GM12878 (cell line): ENCODE data around the gene NFS1. TPM values are rescaled to one million over a fixed set of nuclear protein-coding genes. Genes with fewer than 3 reads are reported as not detected.

Experiments used
- ATAC-seq: fragments of 200-7000 bp; cut with Tn5 transposase; 3 replicates; pipeline ENCODE4 v1.9.1; 2020; ENCODE audit warnings: mild to moderate bottlenecking, moderate library complexity
- BruUV-seq: library from RNA; stranded (reverse); fragments of 400-500 nt; replicated peaks from 2 replicates; lab custom pipeline; 2021; lab: Mats Ljungman, UMichigan
- CTCF ChIA-PET: fragments of 300-600 bp; sonication (Branson Sonifier 250); formaldehyde crosslinking; extraction: SDS; loops from one replicate; lab custom pipeline; 2021; ENCODE audit warnings: inconsistent platforms; lab: Yijun Ruan, JAX
- POLR2A ChIA-PET: fragments of 350-600 bp; formaldehyde crosslinking; extraction: SDS; loops from one replicate; lab custom pipeline; 2021; ENCODE audit warnings: inconsistent platforms; lab: Charles Lee
- RAD21 ChIA-PET: fragments of 300-600 bp; sonication (Branson Sonifier 250); formaldehyde crosslinking; loops from one replicate; lab custom pipeline; 2023; ENCODE audit warnings: antibody characterized with exemption; ENCODE audit not compliant: unreplicated experiment; lab: Charles Lee
- SMC1A ChIA-PET: fragments of 300-600 bp; sonication (Branson Sonifier 250); formaldehyde crosslinking; loops from one replicate; lab custom pipeline; 2023; ENCODE audit not compliant: unreplicated experiment, uncharacterized antibody; lab: Charles Lee
- DNase-seq: peaks from one replicate; pipeline ENCODE4 v3.0.0-alpha.2; 2011; ENCODE audit warnings: low read depth, low spot score
- FAIRE-seq: peaks from 3 replicates; lab custom pipeline; 2011; peaks lifted over from hg19 to GRCh38; lab: Jason Lieb, UNC
- H2AFZ ChIP-seq: 2 replicates; pipeline ENCODE4 v1.6.0; 2011; ENCODE audit warnings: low read depth, low read length, control low read depth; ENCODE audit not compliant: control insufficient read depth
- H3K27ac ChIP-seq: 2 replicates; pipeline ENCODE4 v1.5.1; 2011; ENCODE audit warnings: control low read depth; ENCODE audit not compliant: control insufficient read depth, insufficient read depth
- H3K27me3 ChIP-seq, 2 experiments: replicated peaks in 1 of 2; 2 replicates each; pipeline versions ENCODE4 v1.6.0 to v1.6.1; 2011; ENCODE audit warnings: low read length in 1 of 2; ENCODE audit not compliant: control insufficient read depth in 2 of 2, insufficient read depth in 2 of 2
- H3K36me3 ChIP-seq, 2 experiments: 2 replicates each; pipeline ENCODE4 v1.5.1; 2011; ENCODE audit warnings: low read length in 1 of 2; ENCODE audit not compliant: control insufficient read depth in 2 of 2, insufficient read depth in 2 of 2
- H3K4me1 ChIP-seq: 2 replicates; pipeline ENCODE4 v1.6.1; 2011; ENCODE audit warnings: mild to moderate bottlenecking, low read length, moderate library complexity, mixed read lengths; ENCODE audit not compliant: control insufficient read depth, insufficient read depth
- H3K4me2 ChIP-seq: 2 replicates; pipeline ENCODE4 v1.6.0; 2011; ENCODE audit warnings: control low read depth; ENCODE audit not compliant: control insufficient read depth, insufficient read depth
- H3K4me3 ChIP-seq: fragments of 200-600 bp; sonication (generic); 2 replicates; pipeline ENCODE4 v1.5.1; 2016
- H3K79me2 ChIP-seq: 2 replicates; pipeline ENCODE4 v1.6.0; 2011; ENCODE audit warnings: low read length; ENCODE audit not compliant: control insufficient read depth, insufficient read depth
- H3K9ac ChIP-seq: 2 replicates; pipeline ENCODE4 v1.8.0; 2011; ENCODE audit warnings: low read length, control low read depth, mixed read lengths; ENCODE audit not compliant: control insufficient read depth, insufficient read depth
- H3K9me3 ChIP-seq: replicated peaks from 3 replicates; pipeline ENCODE4 v1.5.1; 2011; ENCODE audit warnings: mild to moderate bottlenecking, low read length; ENCODE audit not compliant: control insufficient read depth, insufficient read depth
- H4K20me1 ChIP-seq: 2 replicates; pipeline ENCODE4 v1.6.0; 2011; ENCODE audit not compliant: control insufficient read depth, insufficient read depth
- BACH1 ChIP-seq: fragments of 450-650 bp; IDR thresholded peaks from 2 replicates; pipeline ENCODE4 v1.6.1; 2017; ENCODE audit warnings: mild to moderate bottlenecking, borderline replicate concordance
- CREM ChIP-seq: IDR thresholded peaks from 2 replicates; pipeline ENCODE4 v1.6.1; 2014; ENCODE audit warnings: antibody characterized with exemption, low read depth
- E2F8 ChIP-seq: fragments of 450-650 bp; IDR thresholded peaks from 2 replicates; pipeline ENCODE4 v1.6.1; 2018; ENCODE audit warnings: mild to moderate bottlenecking, low read depth, moderate library complexity; ENCODE audit not compliant: partially characterized antibody
- JUND ChIP-seq: IDR thresholded peaks from 2 replicates; pipeline ENCODE4 v1.6.1; 2012; ENCODE audit warnings: low read depth, mild to moderate bottlenecking, low read length, improper control_type of control experiment, moderate library complexity
- NBN ChIP-seq: fragments of 450-650 bp; IDR thresholded peaks from 2 replicates; pipeline ENCODE4 v1.6.1; 2016
- PAX8 ChIP-seq: fragments of 450-650 bp; IDR thresholded peaks from 2 replicates; pipeline ENCODE4 v1.6.1; 2017; ENCODE audit warnings: mild to moderate bottlenecking, moderate library complexity
- POLR2A ChIP-seq: IDR thresholded peaks from 2 replicates; pipeline ENCODE4 v1.6.1; 2011; ENCODE audit warnings: low read depth, mild to moderate bottlenecking, low read length
- POLR2AphosphoS2 ChIP-seq: IDR thresholded peaks from 2 replicates; pipeline ENCODE4 v1.6.1; 2011; ENCODE audit warnings: low read depth, mild to moderate bottlenecking, low read length, improper control_type of control experiment, moderate library complexity
- RELB ChIP-seq: fragments of 450-650 bp; IDR thresholded peaks from 2 replicates; pipeline ENCODE4 v1.6.1; 2017; ENCODE audit warnings: low read depth, mild to moderate bottlenecking, moderate library complexity
- SMAD5 ChIP-seq: IDR thresholded peaks from 2 replicates; pipeline ENCODE4 v1.6.1; 2016; ENCODE audit warnings: antibody characterized with exemption, low read depth
- SRF ChIP-seq, 2 experiments: IDR thresholded peaks; 2 replicates each; pipeline ENCODE4 v1.6.1; 2011; ENCODE audit warnings: low read depth in 2 of 2, low read length in 2 of 2, mild to moderate bottlenecking in 1 of 2, moderate library complexity in 1 of 2
- ZNF622 ChIP-seq: fragments of 450-650 bp; IDR thresholded peaks from 2 replicates; pipeline ENCODE4 v1.6.1; 2017; ENCODE audit warnings: mild to moderate bottlenecking, inconsistent platforms
- ZNF687 ChIP-seq: fragments of 450-650 bp; IDR thresholded peaks from 2 replicates; pipeline ENCODE4 v1.6.1; 2017; ENCODE audit warnings: mild to moderate bottlenecking, moderate library complexity
- WGBS: methylation state at CpG from one replicate; pipeline ENCODE4 v1.1.6; 2016; ENCODE audit warnings: low lambda C conversion rate; ENCODE audit not compliant: insufficient replicate concordance, insufficient coverage; ENCODE audit errors: missing lambda C conversion rate; 5-methylcytosine and 5-hydroxymethylcytosine counted together
- in situ Hi-C: fragments of 300-500 bp; cut with MboI; formaldehyde crosslinking; loops from 9 replicates; pipeline ENCODE4 v1.14.3; 2018; ENCODE audit warnings: mixed read lengths
- intact Hi-C: fragments of 100-400 bp; cut with micrococcal nuclease; formaldehyde crosslinking; loops from one replicate; pipeline ENCODE4 v1.14.2; 2022; ENCODE audit not compliant: unreplicated experiment
- polyA plus RNA-seq, 11 experiments: library from polyadenylated mRNA; depleted of rRNA in 4 of 11; unstranded in 6 of 11; stranded (reverse) in 5 of 11; fragments of >200 nt; fragmentation: Nextera tagmentation in 4 of 11; fragmentation: Illumina TruSeq in 1 of 11; extraction: Ambion mirVana in 4 of 11; extraction: Trizol in 1 of 11; gene quantifications; 1 replicate in 1 of 11; 2 replicates in 10 of 11; pipeline versions ENCODE4 v1.2.1 to v1.2.3, GENCODE V29; 2011 to 2016; ENCODE audit warnings: inconsistent platforms in 2 of 11, missing spikeins in 2 of 11, low read depth in 1 of 11
- total RNA-seq, 4 experiments: library from RNA; depleted of rRNA in 3 of 4; stranded (reverse); fragments of >200 nt in 3 of 4; fragmentation: Illumina TruSeq in 1 of 4; extraction: Trizol in 1 of 4; gene quantifications; 2 replicates each; pipeline versions ENCODE4 v1.2.1 to v1.2.3, GENCODE V29; 2013 to 2021

NFS1 gene
- total and polyA plus RNA-seq, 10 of the 15 experiments (the other 5 are each of a cell fraction or from before 2014, with no cell fraction given): 9.2 to 74.1 (median 38.6) TPM

GRCh38 chr20:35653893-35654292 lies 45.3 kb downstream of the NFS1 start (continued):
- TF ChIP-seq RELB (no peak), BACH1 (no peak), JUND (no peak), POLR2A (no peak; the same call in 1 of the 2 replicates), ZNF687 (no peak), POLR2AphosphoS2 (no peak), PAX8 (no peak)

GRCh38 chr20:35653430-35653734 lies 45.8 kb downstream of the NFS1 start:
- BruUV-seq: no TSS peak
- Histone ChIP-seq H3K27ac (no peak overlapping the region), H2AFZ (no peak overlapping the region), H3K9ac (no peak overlapping the region)
- intact Hi-C loops: no loop called here
- TF ChIP-seq SRF (IDR thresholded peaks at IDR 0.05; ENCODE audit: low read depth in 2 of 2, low read length in 2 of 2) (no peak), CREM (no peak), E2F8 (no peak), NBN (no peak), ZNF622 (no peak), SMAD5 (no peak)
- TF ChIP-seq, all 136 proteins: peak for 0
- Histone ChIP-seq H3K79me2 (peaks cover 82% of the 10 kb centered on the region), H3K4me2 (no peak overlapping the region), H3K4me3 (no peak overlapping the region), H3K9me3 (no peaks in the 10 kb centered on the region), H3K36me3 (peaks cover 19 to 30% of the 10 kb centered on the region in 2 experiments), H3K4me1 (no peaks in the 10 kb centered on the region), H3K27me3 (no peaks in the 10 kb centered on the region), H4K20me1 (peaks cover 9% of the 10 kb centered on the region)
- RAD21 ChIA-PET: interaction anchor here (0.6 kb wide), 1 partner anchor 74 kb away, joined by 3 read pairs; no protein-coding TSS in a partner anchor
- FAIRE-seq (no peak), DNase-seq (no peak), ATAC-seq (no peak)
- POLR2A ChIA-PET: interaction anchor here (0.7 kb wide), 1 partner anchor 89 kb away, joined by 3 read pairs; the partner anchor contains the start of gene RBM39
- 100% methylated on average over 3 of the region's 3 CpGs for WGBS
- CTCF ChIA-PET: interaction anchor here (1.2 kb wide), 1 partner anchor 36 kb away, joined by 4 read pairs; no protein-coding TSS in a partner anchor
- SMC1A ChIA-PET: interaction anchor here (1.1 kb wide), 1 partner anchor 82 kb away, joined by 3 read pairs; no protein-coding TSS in a partner anchor
- in situ Hi-C loops: no loop called here
